Measurements from ENCODE around the gene TRIM63. TPM values are rescaled to one million over a fixed set of nuclear protein-coding genes. Genes with fewer than 3 reads are reported as not detected.

TRIM63 gene
- total and polyA plus RNA-seq, 2 of the 13 experiments (the other 11 are each of a cell fraction or from before 2014, with no cell fraction given) = not detected

- H3K79me2 ChIP-seq (ENCODE audit: insufficient read depth, low read length) = no peaks in the 10 kb centered on the region
- H3K36me3 ChIP-seq (replicated peaks in 1 of 2; ENCODE audit: control insufficient read depth in 1 of 2, insufficient read depth in 2 of 2, low read length in 2 of 2) = no peaks in the 10 kb centered on the region
- no peak for TF ChIP-seq SUZ12 (IDR thresholded peaks at IDR 0.05; ENCODE audit: low read depth, low read length)
- no peak for TF ChIP-seq ZNF138 (CRISPR knock-in tag; IDR thresholded peaks at IDR 0.05; ENCODE audit: low read depth)
- TF ChIP-seq AKAP8 (CRISPR knock-in tag; IDR thresholded peaks at IDR 0.05) = no peak
- no peak for TF ChIP-seq ZNF724P (CRISPR knock-in tag; IDR thresholded peaks at IDR 0.05; ENCODE audit: borderline replicate concordance)
- no peak for TF ChIP-seq KDM5B (CRISPR knock-in tag; IDR thresholded peaks at IDR 0.05; ENCODE audit: borderline replicate concordance)
- no peak for TF ChIP-seq ATF7-NPFF (CRISPR knock-in tag; IDR thresholded peaks at IDR 0.05; ENCODE audit: low read depth)
- no peak for TF ChIP-seq ZBTB42 (CRISPR knock-in tag; IDR thresholded peaks at IDR 0.05)
- TF ChIP-seq ZGPAT (CRISPR knock-in tag; IDR thresholded peaks at IDR 0.05) = no peak
- no peak for TF ChIP-seq ZNF713 (CRISPR knock-in tag; IDR thresholded peaks at IDR 0.05)
- TF ChIP-seq ZNF468 (CRISPR knock-in tag; IDR thresholded peaks at IDR 0.05) = no peak
- TF ChIP-seq ZXDC (CRISPR knock-in tag; IDR thresholded peaks at IDR 0.05) = no peak
- no peak for TF ChIP-seq ZNF225 (CRISPR knock-in tag; IDR thresholded peaks at IDR 0.05)
- no peak for TF ChIP-seq SMARCE1 (IDR thresholded peaks at IDR 0.05; ENCODE audit: borderline replicate concordance)
- no peak for TF ChIP-seq ZNF234 (CRISPR knock-in tag; conservative IDR thresholded peaks at IDR 0.05)
- TF ChIP-seq CBX5 (CRISPR knock-in tag; IDR thresholded peaks at IDR 0.05; ENCODE audit: borderline replicate concordance) = no peak
- TF ChIP-seq PAX8 (CRISPR knock-in tag; IDR thresholded peaks at IDR 0.05; ENCODE audit: borderline replicate concordance) = no peak
- TF ChIP-seq ZNF687 (CRISPR knock-in tag; IDR thresholded peaks at IDR 0.05) = no peak
- TF ChIP-seq ZNF598 (CRISPR knock-in tag; IDR thresholded peaks at IDR 0.05; ENCODE audit: borderline replicate concordance) = no peak
- TF ChIP-seq DR1 (CRISPR knock-in tag; IDR thresholded peaks at IDR 0.05) = no peak
- no peak overlapping the region for H3K9ac ChIP-seq (ENCODE audit: insufficient read depth, low read depth, low read length)
- ChIA-PET CTCF (ENCODE audit: low intra/inter-chr PET ratio, low total read pairs) (no interaction called here), POLR2A (no interaction called here)
- WGBS (ENCODE audit: low lambda C conversion rate) = 40% methylated on average over 2 of the region's 2 CpGs
- H3K27ac ChIP-seq (ENCODE audit: extremely low read length, insufficient read depth, low read length) = no peak overlapping the region
- BruUV-seq (replicated peaks) = no TSS peak
- no peaks in the 10 kb centered on the region for H3K4me1 ChIP-seq (ENCODE audit: insufficient read depth, low read length)
- H4K20me1 ChIP-seq (ENCODE audit: insufficient read depth, low read length) = no peaks in the 10 kb centered on the region
- ATAC-seq (no peak), DNase-seq (ENCODE audit: low spot score) (no peak), FAIRE-seq (no peak)
- intact Hi-C loops (cut with micrococcal nuclease; ENCODE audit: unreplicated experiment) = no loop called here
- no peak overlapping the region for H3K4me2 ChIP-seq (ENCODE audit: low read depth, low read length)
- no peaks in the 10 kb centered on the region for H3K9me3 ChIP-seq (ENCODE audit: low read length)
- H3K27me3 ChIP-seq (ENCODE audit: control insufficient read depth in 1 of 2, insufficient read depth in 2 of 2, low read length in 2 of 2) = peaks cover 24 to 79% of the 10 kb centered on the region in 2 experiments
- H3K4me3 ChIP-seq (replicated peaks in 1 of 3; ENCODE audit: insufficient read depth in 1 of 3, low read depth in 2 of 3, low read length in 3 of 3) = no peak overlapping the region
- in situ Hi-C loops (cut with HindIII; ENCODE audit: extremely low pct_ligation_motif_present, low pct_unique_long_range_greater_than_20kb) = no loop called here
- H2AFZ ChIP-seq (ENCODE audit: low read length) = no peak overlapping the region
Observed at GRCh38 chr1:26043765-26044164, 23.7 kb downstream of the TRIM63 start.
